H9 (cell line): ENCODE results near the gene GPHN. TPM values are rescaled to one million over a fixed set of nuclear protein-coding genes. Genes with fewer than 3 reads are reported as not detected.
A peak's percentile ranks its signal among the peaks of the same experiment; 100 is the strongest.

Experiments used
- DNase-seq: peaks from one replicate; pipeline ENCODE4 v3.0.0-alpha.2; 2017
- H2AFZ ChIP-seq: one replicate; pipeline ENCODE4 v1.6.1; 2013; ENCODE audit warnings: mild to moderate bottlenecking, low read length, control low read depth, moderate library complexity
- H2AK5ac ChIP-seq: 2 replicates; pipeline ENCODE4 v1.6.1; 2013; ENCODE audit warnings: low read length, control low read depth, mixed read lengths; ENCODE audit not compliant: insufficient read length
- H2BK120ac ChIP-seq: one replicate; pipeline ENCODE4 v1.6.1; 2013; ENCODE audit warnings: low read depth, mild to moderate bottlenecking, low read length, control low read depth, inconsistent platforms; ENCODE audit not compliant: poor library complexity, severe bottlenecking
- H2BK12ac ChIP-seq: 2 replicates; pipeline ENCODE4 v1.6.1; 2013; ENCODE audit warnings: low read length, control low read depth, mixed read lengths, low read depth; ENCODE audit not compliant: insufficient read length
- H2BK15ac ChIP-seq: 2 replicates; pipeline ENCODE4 v1.6.1; 2013; ENCODE audit warnings: low read depth, low read length, control low read depth
- H2BK20ac ChIP-seq: one replicate; pipeline ENCODE4 v1.6.1; 2013; ENCODE audit warnings: low read depth, mild to moderate bottlenecking, low read length, control low read depth, inconsistent platforms; ENCODE audit not compliant: poor library complexity, severe bottlenecking
- H2BK5ac ChIP-seq: 2 replicates; pipeline ENCODE4 v1.6.1; 2013; ENCODE audit warnings: low read length, control low read depth, mixed read lengths; ENCODE audit not compliant: insufficient read length
- H3K14ac ChIP-seq: 2 replicates; pipeline ENCODE4 v1.6.1; 2013; ENCODE audit warnings: low read length, control low read depth; ENCODE audit not compliant: insufficient read depth
- H3K18ac ChIP-seq: 2 replicates; pipeline ENCODE4 v1.6.1; 2013; ENCODE audit warnings: low read depth, mild to moderate bottlenecking, mixed read lengths, low read length, control low read depth; ENCODE audit not compliant: insufficient read length
- H3K23ac ChIP-seq: 2 replicates; pipeline ENCODE4 v1.6.1; 2013; ENCODE audit warnings: low read length, control low read depth, mixed read lengths, low read depth; ENCODE audit not compliant: insufficient read length
- H3K23me2 ChIP-seq: 2 replicates; pipeline ENCODE4 v1.6.1; 2013; ENCODE audit warnings: low read depth, mild to moderate bottlenecking, mixed read lengths, low read length, control low read depth; ENCODE audit not compliant: insufficient read length, poor library complexity, severe bottlenecking
- H3K27ac ChIP-seq: 2 replicates; pipeline ENCODE4 v1.5.1; 2013; ENCODE audit warnings: low read length, control low read depth, mixed read lengths, low read depth; ENCODE audit not compliant: insufficient read length
- H3K27me3 ChIP-seq: 2 replicates; pipeline ENCODE4 v1.6.1; 2013; ENCODE audit warnings: low read length, control low read depth, inconsistent platforms; ENCODE audit not compliant: insufficient read depth
- H3K4ac ChIP-seq: 2 replicates; pipeline ENCODE4 v1.6.1; 2013; ENCODE audit warnings: low read depth, mild to moderate bottlenecking, control low read depth, inconsistent platforms, low read length, moderate library complexity
- H3K4me1 ChIP-seq: 2 replicates; pipeline ENCODE4 v1.6.1; 2013; ENCODE audit warnings: low read length, control low read depth, inconsistent platforms; ENCODE audit not compliant: insufficient read depth
- H3K4me2 ChIP-seq: 2 replicates; pipeline ENCODE4 v1.6.1; 2013; ENCODE audit warnings: low read length, control low read depth, mixed read lengths; ENCODE audit not compliant: insufficient read length, insufficient read depth
- H3K56ac ChIP-seq: 2 replicates; pipeline ENCODE4 v1.6.1; 2013; ENCODE audit warnings: low read depth, mild to moderate bottlenecking, mixed read lengths, low read length, control low read depth; ENCODE audit not compliant: insufficient read length
- H3K79me1 ChIP-seq: 2 replicates; pipeline ENCODE4 v1.6.1; 2013; ENCODE audit warnings: low read depth, mild to moderate bottlenecking, moderate library complexity, low read length, control low read depth, inconsistent platforms; ENCODE audit not compliant: insufficient read depth, poor library complexity, severe bottlenecking
- H3K79me2 ChIP-seq: 2 replicates; pipeline ENCODE4 v1.6.1; 2013; ENCODE audit warnings: low read length, control low read depth, inconsistent platforms; ENCODE audit not compliant: insufficient read depth
- H3K9ac ChIP-seq: 2 replicates; pipeline ENCODE4 v1.6.1; 2013; ENCODE audit warnings: low read length, control low read depth, mixed read lengths; ENCODE audit not compliant: insufficient read length; ENCODE audit errors: extremely low read depth
- H3K9me3 ChIP-seq: one replicate; pipeline ENCODE4 v1.6.1; 2013; ENCODE audit warnings: low read depth, low read length, inconsistent platforms; ENCODE audit not compliant: control insufficient read depth
- H3T11ph ChIP-seq: one replicate; pipeline ENCODE4 v1.6.1; 2013; ENCODE audit warnings: mild to moderate bottlenecking, low read length, control low read depth, inconsistent platforms
- H4K20me1 ChIP-seq: one replicate; pipeline ENCODE4 v1.6.1; 2013; ENCODE audit not compliant: control insufficient read depth, insufficient read length, insufficient read depth
- H4K5ac ChIP-seq: 2 replicates; pipeline ENCODE4 v1.6.1; 2013; ENCODE audit warnings: low read depth, mild to moderate bottlenecking, mixed read lengths, low read length, control low read depth; ENCODE audit not compliant: insufficient read length
- H4K8ac ChIP-seq: replicated peaks from 2 replicates; pipeline ENCODE4 v1.6.1; 2013; ENCODE audit warnings: low read length, control low read depth, mixed read lengths, low read depth; ENCODE audit not compliant: insufficient read length
- H4K91ac ChIP-seq: 2 replicates; pipeline ENCODE4 v1.6.1; 2013; ENCODE audit warnings: low read depth, mild to moderate bottlenecking, moderate library complexity, mixed read lengths, low read length, control low read depth; ENCODE audit not compliant: insufficient read length
- H3K27ac Mint-ChIP-seq, 3 experiments: 2 replicates in 2 of 3; 3 replicates in 1 of 3; pipeline ENCODE4 v1.8.0; 2020 to 2021; ENCODE audit warnings: mixed read lengths in 3 of 3, mild to moderate bottlenecking in 1 of 3, moderate library complexity in 1 of 3
- H3K27me3 Mint-ChIP-seq: 2 replicates; pipeline ENCODE4 v1.8.0; 2021; ENCODE audit warnings: low read depth, mild to moderate bottlenecking, moderate library complexity, mixed read lengths
- H3K36me3 Mint-ChIP-seq, 3 experiments: 2 replicates in 2 of 3; 3 replicates in 1 of 3; pipeline ENCODE4 v1.8.0; 2020 to 2021; ENCODE audit warnings: low read depth in 3 of 3, mixed read lengths in 3 of 3; ENCODE audit not compliant: insufficient read depth in 1 of 3
- H3K4me1 Mint-ChIP-seq, 2 experiments: 2 replicates each; pipeline ENCODE4 v1.8.0; 2020; ENCODE audit warnings: mixed read lengths in 2 of 2
- H3K4me3 Mint-ChIP-seq, 2 experiments: 2 replicates in 1 of 2; 3 replicates in 1 of 2; pipeline ENCODE4 v1.8.0; 2020 to 2021; ENCODE audit warnings: mild to moderate bottlenecking in 2 of 2, mixed read lengths in 2 of 2, moderate library complexity in 1 of 2
- H3K9me3 Mint-ChIP-seq, 2 experiments: 2 replicates in 1 of 2; 3 replicates in 1 of 2; pipeline ENCODE4 v1.8.0; 2020; ENCODE audit warnings: mild to moderate bottlenecking in 2 of 2, mixed read lengths in 2 of 2, moderate library complexity in 1 of 2
- WGBS: extraction: QIAGEN DNeasy Blood & Tissue Kit; methylation state at CpG from one replicate; pipeline ENCODE4 v1.1.7; 2013; ENCODE audit warnings: missing lambda C conversion rate, low lambda C conversion rate, mixed read lengths; ENCODE audit not compliant: insufficient read length; ENCODE audit errors: extremely low coverage; 5-methylcytosine and 5-hydroxymethylcytosine counted together
- total RNA-seq: library from RNA; stranded (reverse); gene quantifications from 2 replicates; pipeline ENCODE4 v1.2.1, GENCODE V29; 2021
- TF ChIP-seq, protein P1 (sequence below): fragments of 200-600 bp; sonication (generic); conservative IDR thresholded peaks from 3 replicates; pipeline ENCODE4 v1.8.0; 2021; ENCODE audit warnings: antibody characterized with exemption, mild to moderate bottlenecking

GPHN gene
- total RNA-seq, 1 experiment from 2014 or later, result 16.1 TPM

DNA sequence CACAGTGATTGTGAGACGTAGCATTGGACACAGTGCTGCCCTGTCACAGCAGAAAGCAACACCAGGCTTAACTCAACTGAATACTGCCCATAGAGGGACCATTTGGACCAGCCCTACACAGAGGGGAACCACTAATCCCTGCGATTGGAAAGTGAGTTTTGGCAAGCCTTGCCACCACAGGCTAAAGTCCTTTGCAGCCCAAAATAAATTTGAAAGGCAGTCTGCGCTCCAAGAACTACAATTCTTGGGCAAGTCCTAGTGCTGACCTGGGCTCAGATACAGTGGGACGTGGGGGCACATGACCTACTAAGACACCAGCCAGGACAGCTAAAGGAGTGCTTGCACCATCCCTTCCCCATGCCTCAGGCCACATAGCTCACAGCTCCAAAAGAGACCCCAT is 349.9 kb downstream of the GPHN start:
- Histone ChIP-seq H3T11ph (no peak overlapping the region), H4K5ac (no peak overlapping the region), H3K9me3 (no peaks in the 10 kb centered on the region), H2BK120ac (no peak overlapping the region), H4K8ac (no peak overlapping the region), H3K56ac (no peak overlapping the region), H2AFZ (no peak overlapping the region), H3K79me1 (no peaks in the 10 kb centered on the region), H3K4me2 (no peak overlapping the region), H2AK5ac (no peak overlapping the region), H3K27me3 (no peaks in the 10 kb centered on the region), H4K91ac (no peak overlapping the region), H2BK15ac (no peak overlapping the region), H2BK20ac (no peak overlapping the region), H3K79me2 (no peaks in the 10 kb centered on the region), H3K9ac (no peak overlapping the region), H3K4ac (no peak overlapping the region), H3K4me1 (no peaks in the 10 kb centered on the region), H3K18ac (no peak overlapping the region), H4K20me1 (no peaks in the 10 kb centered on the region), H2BK5ac (no peak overlapping the region), H2BK12ac (no peak overlapping the region), H3K23me2 (no peaks in the 10 kb centered on the region), H3K23ac (no peak overlapping the region), H3K27ac (no peak overlapping the region), H3K14ac (no peak overlapping the region)
- TF ChIP-seq, protein P1, sequence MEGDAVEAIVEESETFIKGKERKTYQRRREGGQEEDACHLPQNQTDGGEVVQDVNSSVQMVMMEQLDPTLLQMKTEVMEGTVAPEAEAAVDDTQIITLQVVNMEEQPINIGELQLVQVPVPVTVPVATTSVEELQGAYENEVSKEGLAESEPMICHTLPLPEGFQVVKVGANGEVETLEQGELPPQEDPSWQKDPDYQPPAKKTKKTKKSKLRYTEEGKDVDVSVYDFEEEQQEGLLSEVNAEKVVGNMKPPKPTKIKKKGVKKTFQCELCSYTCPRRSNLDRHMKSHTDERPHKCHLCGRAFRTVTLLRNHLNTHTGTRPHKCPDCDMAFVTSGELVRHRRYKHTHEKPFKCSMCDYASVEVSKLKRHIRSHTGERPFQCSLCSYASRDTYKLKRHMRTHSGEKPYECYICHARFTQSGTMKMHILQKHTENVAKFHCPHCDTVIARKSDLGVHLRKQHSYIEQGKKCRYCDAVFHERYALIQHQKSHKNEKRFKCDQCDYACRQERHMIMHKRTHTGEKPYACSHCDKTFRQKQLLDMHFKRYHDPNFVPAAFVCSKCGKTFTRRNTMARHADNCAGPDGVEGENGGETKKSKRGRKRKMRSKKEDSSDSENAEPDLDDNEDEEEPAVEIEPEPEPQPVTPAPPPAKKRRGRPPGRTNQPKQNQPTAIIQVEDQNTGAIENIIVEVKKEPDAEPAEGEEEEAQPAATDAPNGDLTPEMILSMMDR, result no peak
- WGBS, result no CpG with 5 or more reads among the region's 4 CpGs
- Mint-ChIP-seq H3K27me3 (no peaks in the 10 kb centered on the region), H3K4me3 (no peak overlapping the region), H3K9me3 (peaks cover 14 to 28% of the 10 kb centered on the region in 2 experiments; a peak in 4 of 5 replicates), H3K36me3 (peaks cover 0 to 8% (median 7%) of the 10 kb centered on the region in 3 experiments; a peak in 5 of 7 replicates), H3K27ac (peak overlapping the region in 1 of 3 experiments; percentile 4; a peak in 1 of 7 replicates), H3K4me1 (no peaks in the 10 kb centered on the region)
- no peak for DNase-seq
